ENCODE data around the gene REL.
"Not testable (repeated sequence)": the region's sequence is repeated elsewhere in the genome, so short reads cannot be mapped to it uniquely, and the experiment has no call there.

The REL gene

DNA sequence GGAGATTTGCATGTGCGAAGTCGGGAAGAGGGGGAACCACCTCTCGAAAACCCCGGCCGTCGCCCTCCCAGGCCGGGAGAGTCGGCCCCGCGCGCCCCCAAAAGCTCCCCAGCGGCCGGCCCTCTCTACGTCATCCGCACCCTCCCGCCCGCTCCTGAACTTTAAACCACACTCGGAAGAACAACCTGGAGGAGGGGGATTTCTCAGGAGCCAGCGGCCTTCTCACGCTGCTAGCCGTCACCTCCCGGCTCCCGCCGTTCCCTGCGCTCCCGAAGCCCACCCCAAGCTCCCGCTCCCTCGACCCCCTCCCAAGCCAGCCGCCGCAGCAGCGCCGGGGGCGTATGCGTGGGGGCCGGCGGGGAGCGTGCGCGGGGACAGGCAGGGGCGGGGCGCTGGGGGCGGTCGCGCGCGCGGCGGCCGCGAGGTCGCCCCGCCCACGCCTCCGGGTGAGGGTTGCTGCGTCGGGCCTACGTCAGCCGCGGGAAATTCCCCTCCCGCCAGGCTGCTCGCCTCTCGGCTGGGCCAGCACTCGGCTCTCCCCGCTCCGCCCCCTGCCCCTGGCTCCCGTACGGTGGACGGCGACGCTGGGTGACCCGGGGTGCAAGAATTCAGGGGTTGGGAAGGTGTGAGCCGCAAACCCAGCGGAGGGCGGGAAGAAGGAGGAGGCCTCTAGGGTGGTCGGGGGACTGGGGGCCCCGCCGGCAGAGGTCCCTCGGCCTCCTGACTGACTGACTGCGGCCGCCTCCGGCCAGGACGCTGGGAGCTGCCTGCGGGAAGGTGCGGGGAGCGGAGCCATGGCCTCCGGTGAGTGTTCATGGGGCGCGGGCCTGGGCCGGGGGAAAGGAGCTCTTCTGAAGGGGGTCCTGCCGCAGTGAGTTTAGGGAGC is at the start of gene REL:
REL (plus strand) TSS at position 528 of the 886 bp plus-strand sequence; CDS start at position 795, 267 bp downstream.
- peak; percentile 72 for DNase-seq

DNA sequence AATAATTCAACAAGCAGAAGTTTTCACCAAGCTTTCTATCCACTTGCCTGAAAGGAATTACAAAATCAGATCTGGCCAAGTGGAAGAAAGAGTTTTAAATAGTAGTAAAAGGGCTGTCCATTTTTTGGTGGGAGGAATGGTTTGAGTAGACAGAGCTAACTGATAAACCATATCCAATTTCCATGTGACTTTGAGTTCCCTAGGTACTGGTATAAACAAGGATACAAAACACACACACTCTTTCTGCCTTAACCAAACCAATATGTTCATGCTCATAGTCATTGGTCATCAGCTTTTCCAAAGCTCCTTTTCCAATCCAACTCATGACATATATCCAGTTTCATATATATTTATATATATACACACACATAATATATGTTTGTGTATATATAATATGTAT is 49.5 kb upstream of the REL start:
- DNase-seq = no peak

DNA sequence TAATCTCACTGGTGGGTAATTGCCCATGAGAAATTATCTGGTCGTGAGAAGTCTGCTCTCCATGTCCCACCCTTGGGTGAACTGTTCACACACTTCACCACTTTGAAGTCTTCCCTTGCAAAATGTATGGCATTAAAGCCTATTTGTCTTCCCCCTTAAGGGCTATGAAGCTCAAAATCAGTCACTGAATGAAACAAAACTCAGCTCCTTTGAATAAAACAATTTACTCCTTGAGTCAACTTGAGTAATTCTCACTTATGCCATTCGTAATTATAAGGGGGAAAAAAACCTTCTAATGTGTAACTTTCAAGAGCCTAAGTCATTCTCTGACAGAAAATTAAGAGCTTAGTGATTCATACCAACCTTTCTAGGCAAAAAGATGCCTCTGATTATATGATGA is 48.8 kb upstream of the REL start:
- no peak for DNase-seq

DNA sequence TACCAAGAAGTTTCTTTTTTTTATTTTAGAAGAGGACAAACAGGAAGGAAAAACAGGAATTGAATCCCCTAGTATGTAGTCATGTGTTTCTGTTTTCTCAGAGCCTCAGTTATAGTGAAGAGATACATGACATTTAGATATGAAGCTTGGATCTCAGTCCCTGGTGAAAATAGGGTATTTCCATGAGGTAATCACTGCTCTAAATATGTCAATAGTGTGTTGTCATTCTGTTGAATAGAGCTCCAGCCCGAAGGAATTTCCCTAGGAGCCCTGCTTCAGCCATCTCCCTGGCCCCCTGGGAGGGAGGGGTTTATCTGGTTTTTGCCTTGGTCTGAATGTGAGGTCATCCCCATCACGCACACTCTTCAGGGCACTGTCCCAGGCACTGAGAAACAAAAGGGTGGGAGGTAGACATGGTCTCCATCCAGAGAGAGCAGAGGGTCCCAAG is 47.1 kb upstream of the REL start:
- DNase-seq = no peak

DNA sequence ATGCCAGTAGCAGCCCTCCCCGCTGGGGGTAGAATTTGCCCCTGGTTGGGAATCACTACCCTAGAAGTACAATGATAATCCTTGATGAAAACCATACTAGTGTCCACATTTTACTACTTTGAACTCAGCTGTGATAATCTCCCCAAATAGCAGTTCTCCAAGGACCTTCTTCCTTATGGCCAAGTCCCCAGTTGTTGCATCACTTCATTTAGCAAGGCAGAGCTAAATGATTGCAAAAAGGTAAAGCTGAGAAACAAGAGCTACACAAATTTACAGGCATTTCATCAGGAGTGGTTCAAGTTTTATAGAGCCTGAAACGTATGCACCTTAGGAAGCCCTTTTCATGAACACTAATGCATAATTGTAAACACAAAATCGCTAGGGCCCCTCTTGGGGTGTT is 44.9 kb upstream of the REL start:
- no peak for DNase-seq

DNA sequence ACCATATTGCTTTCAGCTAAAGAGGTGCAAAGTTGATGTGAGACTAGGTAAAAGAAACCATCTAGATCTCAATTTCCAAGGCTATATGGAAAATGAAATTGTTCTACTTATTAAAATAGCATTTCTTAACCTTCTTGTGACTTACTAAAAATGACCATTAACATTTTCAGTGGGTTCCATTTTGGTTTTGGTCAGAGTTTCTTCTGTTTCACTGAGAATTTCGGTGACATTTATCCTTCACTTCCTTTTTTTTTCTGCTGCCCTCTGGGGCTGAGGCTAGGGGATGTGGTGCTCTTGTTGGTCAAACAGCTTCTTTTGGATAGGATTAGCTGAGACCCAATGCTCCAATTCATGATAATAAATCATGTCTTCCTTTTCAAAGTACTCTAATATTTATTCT is 44.3 kb upstream of the REL start:
- DNase-seq = no peak

DNA sequence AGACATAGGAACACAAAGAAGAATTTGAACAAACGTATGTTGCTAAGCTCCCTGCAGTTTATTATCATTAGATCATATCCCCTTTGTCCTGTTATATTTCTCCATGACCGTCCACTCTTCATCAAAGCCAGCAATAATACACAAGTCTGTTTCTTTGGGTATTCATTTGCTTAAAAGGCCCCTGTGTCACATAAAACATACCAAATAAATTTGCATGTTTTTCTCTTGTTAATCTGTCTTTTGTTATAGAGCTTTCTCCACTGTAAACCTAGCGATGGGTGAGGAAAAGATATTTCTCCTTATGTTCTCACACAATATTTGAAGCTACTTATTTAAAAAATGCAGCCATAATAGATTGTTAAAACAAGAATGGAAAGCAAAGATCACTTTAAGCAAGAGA is 42.9 kb upstream of the REL start:
- DNase-seq = no peak

DNA sequence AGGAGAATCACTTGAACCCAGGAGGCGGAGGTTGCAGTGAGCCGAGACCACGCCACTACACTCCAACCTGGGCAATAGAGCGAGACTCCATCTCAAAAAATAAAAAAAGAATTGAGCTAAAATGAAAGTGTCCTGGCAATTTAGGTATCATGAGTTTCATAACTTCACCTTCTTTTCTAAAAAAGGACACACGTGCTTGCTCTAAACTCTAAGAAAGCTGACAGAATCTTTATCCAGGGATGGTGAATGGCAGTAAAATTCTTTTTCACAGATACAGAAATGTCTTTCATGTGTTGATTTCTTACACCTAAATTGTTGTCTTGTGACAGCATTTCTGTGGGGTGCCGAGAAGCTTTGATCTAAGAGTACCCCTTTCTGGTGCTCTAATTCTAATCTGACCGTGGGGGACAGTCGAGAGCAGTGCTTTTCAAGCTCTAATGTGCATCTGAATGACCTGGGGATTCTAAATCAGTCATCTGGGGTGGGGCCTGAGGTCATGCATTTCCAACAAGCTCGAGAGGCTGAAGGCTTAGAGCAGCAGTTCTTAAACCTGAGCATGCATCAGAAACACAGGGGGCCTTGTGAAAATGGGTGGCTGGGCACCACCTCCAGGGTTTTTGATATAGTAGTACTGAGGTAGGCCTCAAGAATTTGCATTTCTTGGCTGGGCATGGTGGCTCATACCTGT is 42.1 kb upstream of the REL start:
- no peak for DNase-seq

DNA sequence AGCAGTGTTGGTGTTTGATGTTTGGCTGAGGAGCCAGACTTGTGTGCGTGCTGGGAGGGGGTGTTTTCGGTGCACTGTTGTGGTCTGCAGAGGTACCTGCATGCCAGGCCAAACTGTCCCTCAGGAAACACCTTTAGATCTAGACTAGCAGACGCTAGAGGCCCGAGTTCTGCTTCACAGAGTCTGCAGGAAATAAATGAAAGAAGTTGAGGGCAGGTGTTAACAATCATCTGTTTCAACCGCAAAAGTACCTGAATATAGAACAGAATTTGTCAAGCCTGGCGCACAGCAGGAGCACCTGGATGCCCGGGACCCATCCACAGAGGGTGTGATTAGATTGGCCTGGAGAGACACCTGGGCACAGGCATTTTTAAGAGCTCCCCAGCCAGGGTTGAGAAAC is 40.5 kb upstream of the REL start:
- DNase-seq = no peak

DNA sequence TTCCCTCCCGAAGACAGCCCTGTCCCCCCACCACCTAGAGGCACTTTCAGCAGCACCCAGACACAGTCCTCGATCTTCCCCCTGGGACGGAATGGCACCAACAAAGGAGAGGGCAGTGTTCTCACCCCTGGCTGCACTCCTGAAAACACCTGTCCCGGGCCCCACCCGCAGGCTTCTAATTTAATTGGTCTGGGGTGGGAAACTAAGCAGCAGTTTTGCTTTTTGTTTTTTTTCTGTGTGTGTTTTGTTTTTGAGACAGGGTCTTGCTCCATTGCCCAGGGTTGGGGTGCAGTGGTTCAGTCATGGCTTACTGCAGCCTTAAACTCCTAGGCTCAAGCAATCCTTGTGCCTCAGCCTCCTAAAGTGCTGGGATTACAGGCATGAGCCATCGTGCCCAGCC is 38.4 kb upstream of the REL start:
- DNase-seq = no peak

DNA sequence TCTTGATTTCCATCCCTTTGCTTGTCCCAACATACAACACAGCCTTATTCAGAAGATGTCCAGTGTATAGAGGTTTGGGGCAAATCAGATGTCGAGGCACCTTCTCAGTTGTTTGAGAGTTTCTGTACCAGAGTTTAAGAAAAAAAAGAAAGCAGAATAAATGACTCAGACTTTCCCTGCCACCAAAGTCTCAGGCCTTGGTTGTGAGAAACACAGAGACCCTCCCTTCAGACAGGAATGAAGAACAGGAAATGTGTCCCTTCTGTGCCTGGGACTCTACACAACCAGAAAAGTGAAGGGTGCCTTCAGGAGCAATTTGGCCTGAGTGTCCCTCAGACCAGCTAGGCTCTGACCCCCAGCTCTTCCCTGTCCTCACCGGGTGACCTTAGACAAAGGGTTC is 37.3 kb upstream of the REL start:
- DNase-seq = no peak

DNA sequence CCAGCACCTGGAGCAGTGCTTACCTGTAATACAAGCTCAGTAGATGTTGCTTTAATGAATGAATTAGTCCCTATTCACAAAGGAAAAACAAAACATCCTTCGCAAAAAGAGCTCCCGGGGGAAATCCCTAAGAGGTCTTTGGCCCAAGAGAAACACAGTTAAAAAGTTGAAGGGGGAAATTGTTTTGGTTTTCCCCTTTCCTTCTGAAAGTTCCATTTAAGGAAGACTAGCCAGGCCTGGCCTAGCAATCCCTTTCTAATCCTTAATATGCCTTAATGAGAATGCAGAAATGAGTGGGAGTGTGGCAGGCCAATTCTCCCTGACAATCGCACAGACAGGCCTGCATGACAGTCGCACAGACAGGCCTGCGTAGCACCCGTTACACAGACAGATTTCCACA is 33.5 kb upstream of the REL start:
- no peak for DNase-seq

DNA sequence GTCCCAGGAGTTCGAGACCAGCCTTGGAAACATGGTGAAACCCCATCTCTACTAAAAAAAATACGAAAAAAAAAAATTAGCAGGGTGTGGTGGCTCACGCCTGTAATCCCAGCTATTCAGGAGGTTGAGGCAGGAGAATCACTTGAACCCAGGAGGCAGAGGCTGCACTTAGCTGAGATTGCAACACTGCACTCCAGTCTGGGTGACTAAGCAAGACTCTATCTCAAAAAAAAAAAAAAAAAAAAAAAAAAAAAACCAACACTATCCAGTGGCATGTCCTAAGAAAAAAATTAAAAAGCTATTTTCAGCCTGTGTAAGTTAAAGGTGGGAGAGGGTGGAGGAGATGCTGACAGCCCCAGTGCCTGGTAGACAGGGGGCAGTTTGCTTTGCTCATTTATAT is 32.2 kb upstream of the REL start:
- no peak for DNase-seq

DNA sequence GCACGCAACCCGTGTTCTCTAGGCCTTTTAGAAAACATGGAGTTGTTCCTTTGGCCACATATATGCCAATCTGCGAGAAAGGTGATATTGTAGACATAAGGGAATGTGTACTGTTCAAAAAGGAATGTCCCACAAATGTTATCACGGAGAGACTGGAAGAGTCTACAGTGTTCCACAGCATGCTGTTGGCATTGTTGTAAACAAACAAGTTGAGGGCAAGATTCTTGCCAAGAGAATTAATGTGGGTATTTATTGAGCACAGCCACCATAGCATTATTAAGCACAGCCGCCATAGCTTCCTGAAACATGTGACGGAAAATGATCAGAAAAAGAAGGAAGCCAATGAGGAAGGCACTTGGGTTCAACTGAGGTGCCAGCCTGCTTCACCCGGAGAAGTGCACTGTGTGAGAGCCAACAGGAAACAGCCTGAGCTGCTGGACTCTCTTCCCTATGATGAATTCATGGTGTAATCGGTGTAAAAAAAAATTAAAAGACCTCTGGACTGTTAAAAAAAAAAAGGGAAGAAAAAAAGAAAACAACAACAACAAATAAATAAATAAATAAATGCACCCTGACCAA is 29.0 kb upstream of the REL start:
- no peak for DNase-seq

DNA sequence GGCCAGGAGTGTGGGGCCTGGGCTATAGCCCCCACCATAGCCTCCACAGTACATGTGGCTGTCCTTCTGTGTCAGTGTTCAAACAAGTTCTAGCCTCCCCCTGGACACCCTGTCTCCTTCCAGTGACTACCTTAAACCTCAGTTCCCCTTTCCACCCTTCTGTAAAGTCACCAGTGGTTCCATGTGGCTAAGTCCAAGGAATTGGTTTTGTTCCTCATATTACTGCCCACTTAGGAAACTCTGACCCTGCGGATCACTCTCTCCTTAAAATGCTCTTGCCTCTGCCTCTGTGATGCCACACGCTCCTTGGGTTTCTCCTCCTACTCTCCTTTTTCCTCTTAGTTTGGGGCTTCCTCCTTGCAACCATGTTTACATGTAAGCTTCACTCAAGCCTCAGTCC is 27.8 kb upstream of the REL start:
- DNase-seq = no peak

DNA sequence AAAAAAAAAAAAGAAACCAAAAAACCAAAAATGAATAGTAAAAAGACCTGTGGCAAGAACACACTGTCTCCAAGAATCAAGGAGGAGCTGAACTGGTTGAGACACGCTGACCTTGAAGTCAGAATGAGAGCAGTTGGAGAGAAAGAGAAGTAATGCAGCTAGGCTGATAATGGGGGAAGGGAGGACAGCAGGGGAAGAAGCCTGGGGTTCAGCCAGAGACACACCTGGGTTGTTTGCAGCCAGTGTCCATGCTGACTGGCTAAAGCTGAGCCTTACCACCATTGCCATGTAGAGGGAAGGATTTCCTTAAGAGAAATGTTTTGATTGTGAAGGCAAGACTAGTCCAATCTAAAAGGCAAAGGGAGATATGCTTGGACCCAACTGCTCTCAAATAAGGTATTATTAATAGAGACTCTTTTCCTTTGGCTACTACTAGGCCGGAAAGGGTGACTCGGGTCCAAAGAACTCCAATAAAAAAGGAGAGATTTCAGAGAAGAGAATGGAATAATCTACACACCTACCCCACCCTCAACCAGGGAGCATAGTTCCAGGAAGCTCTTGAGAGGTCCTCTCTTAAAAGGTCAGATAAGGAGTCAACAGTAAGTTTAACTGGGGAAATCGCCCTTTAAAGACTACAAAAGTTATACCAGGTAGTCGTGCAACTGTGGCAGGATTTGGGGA is 25.2 kb upstream of the REL start:
- DNase-seq = no peak

DNA sequence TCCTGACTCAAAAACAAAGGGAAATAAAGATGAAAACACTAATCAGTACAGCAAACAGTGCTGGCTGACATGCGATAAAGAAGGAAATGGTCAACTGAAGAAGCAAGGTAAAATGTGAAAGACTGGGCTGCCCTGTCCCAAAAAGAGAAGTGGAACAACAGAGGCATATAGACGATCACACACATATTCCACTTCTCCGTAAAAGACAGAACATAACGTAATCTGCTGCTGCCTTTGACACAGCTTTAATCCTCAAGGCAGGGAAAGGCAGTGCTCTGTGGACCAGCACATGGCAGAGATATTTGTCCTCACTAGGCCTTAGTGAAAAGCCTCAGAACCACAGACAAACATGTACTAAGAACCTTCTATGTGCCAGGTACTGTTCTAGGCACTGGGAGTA is 24.3 kb upstream of the REL start:
- no peak for DNase-seq

DNA sequence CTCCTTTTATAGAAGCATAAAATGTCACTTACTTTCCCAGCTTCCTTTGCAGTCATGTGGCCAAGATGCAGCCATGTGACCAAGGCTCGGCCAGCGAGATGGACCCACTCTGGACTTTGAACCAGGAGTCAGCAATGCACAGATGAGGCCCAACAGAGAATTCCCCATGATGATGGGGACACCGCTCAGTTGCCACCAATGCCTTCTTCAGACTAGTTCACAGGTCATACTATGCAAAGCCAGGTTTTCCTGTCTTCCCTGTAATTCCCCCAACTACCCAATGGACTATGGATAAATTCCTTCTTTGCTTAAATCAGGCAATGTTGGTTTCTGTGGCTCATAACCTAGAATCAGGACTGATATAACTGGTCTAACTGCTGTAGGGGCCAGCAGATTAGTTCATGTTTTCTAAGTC is 22.5 kb upstream of the REL start:
- no peak for DNase-seq

DNA sequence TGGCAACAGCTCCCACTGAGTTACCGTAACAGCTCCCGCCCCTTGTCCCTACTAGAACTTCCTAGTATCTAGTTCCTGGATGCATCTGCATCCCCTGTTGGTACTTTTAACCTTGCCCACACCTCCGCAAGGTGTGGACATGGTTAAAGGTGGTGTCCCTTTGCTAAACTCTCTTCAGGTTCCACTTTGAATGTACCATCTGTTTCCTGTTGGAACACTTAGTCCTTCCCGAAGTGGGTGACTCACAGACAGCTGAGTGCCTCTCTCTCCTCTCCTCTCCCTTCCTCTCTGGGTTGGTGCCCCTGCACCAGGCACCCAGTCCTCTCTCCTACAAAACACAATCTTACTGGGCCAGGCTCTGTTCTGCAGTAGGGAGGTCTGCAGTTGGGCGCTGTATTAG is 19.6 kb upstream of the REL start:
- DNase-seq = no peak

DNA sequence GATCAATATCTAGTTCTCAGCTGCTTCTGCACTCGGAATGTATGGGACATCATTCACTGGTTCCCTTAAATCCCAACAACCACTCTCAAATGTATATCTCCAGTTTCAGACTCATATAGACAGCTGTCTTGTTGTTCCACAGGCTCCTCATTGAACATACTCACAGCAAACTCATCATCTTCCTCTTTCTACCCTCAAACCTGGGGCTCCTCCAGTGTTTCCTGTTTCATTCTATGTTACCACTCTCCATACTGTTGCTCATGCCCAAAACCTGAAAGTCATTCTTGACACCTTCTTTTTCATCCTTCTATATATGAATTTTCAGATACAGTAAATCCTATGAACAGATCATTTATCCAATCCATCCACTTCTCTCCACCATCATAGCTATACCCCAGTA is 18.7 kb upstream of the REL start:
- no peak for DNase-seq

DNA sequence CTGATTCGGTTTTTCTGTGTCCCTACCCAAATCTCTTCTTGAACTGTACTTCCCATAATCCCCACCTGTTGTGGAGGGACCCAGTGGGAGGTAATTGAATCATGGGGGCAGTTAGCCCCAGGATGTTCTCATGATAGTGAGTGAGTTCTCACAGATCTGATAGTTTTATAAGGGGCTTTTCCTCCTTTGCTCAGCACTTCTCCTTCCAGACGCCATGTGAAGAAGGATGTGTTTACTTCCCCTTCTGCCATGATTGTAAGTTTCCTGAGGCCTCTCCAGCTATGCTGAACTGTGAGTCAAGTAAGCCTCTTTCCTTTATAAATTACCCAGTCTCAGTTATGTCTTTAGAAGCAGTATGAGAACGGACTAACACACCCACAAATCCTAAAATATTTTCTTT is 16.0 kb upstream of the REL start:
- DNase-seq = not testable (repeated sequence)

DNA sequence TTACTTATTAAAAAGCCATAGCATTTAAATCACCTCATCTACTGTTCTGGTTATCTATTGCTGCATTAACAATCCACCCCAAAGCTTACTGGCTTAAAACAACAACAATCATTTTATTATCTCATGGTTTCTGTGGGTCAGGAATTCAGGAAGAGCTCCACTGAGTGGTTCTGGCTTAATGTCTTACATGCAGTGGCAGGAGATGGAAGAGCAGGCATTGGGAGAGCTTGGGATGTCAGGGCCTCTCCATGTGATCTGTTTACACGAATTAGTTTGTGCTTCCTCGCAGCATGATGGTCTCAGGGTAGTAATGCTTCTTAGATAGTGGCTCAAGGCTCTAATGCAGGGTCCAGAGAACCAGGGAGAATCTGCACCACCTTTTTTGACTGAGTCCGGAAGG is 14.4 kb upstream of the REL start:
- DNase-seq = no peak

DNA sequence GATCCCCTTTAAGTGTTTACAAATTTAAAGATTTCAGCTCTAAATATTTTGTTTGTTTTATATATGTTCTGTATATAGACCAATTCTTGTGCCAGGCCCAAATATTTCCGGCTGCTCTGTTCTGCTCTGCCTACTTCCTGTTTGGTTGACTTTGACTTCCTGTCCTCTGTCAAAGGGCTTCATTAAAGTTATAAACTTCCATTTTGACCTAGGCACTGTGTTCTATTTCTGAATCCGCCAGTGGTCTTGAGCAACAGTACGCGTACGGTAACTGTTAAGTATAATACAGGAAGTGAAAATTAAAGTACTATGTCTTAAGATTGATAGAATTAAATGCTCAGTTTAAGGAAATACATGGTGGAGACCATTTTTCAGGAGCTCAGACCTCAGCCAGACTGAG is 13.5 kb upstream of the REL start:
- DNase-seq = no peak

Data from DMS 273 treated with DMSO at 0.1 percent for 48 hours (cell line).